ENCODE measurements around the gene GNAS. TPM values are rescaled to one million over a fixed set of nuclear protein-coding genes. Genes with fewer than 3 reads are reported as not detected.

GNAS gene
- total and polyA plus RNA-seq, 4 donors: 115 to 360 (median 277) TPM

DNA sequence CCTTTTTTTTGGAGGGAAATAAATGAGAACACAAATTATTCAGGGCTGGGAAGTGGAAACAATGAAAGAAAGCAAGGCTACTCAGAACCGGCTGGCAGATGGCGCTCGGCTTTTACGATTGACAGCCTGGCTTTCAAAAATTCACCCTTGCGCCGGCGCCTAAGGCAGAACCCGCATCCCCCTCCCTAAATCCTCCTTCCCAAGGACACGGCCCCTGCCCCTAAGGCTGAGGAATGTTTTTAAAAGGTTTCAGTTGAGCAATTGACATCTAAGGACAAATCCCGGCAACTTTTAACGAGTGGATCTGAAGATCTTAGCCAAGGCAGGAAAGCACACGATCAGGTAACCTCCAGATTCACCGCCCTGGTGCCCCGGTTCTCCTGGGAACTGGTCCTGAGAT lies 16.3 kb downstream of the GNAS start:
- H3K4me1 ChIP-seq (ENCODE audit: control insufficient read depth in 4 of 4, insufficient read depth in 4 of 4, low read length in 3 of 4): no peaks in the 10 kb centered on the region
- H3K36me3 ChIP-seq (ENCODE audit: control insufficient read depth in 4 of 4, insufficient read depth in 3 of 4, low read depth in 1 of 4, low read length in 3 of 4): no peaks in the 10 kb centered on the region
- DNase-seq (ENCODE audit: low spot score): no peak
- H3K4me3 ChIP-seq (ENCODE audit: low read depth in 1 of 3, low read length in 3 of 3): no peak overlapping the region
- no peaks in the 10 kb centered on the region for H3K27me3 ChIP-seq (ENCODE audit: control insufficient read depth in 4 of 4, insufficient read depth in 4 of 4, low read length in 3 of 4)
- H3K27ac ChIP-seq (ENCODE audit: low read depth in 1 of 2, low read length in 2 of 2): no peak overlapping the region
- 61% methylated on average over 14 of the region's 14 CpGs for WGBS
- no peaks in the 10 kb centered on the region for H3K9me3 ChIP-seq (ENCODE audit: control insufficient read depth in 4 of 4, low read length in 3 of 4)
- no peak overlapping the region for H3K9ac ChIP-seq (ENCODE audit: low read depth in 1 of 2, low read length in 2 of 2)
- TF ChIP-seq FOXA1 (IDR thresholded peaks at IDR 0.05) (no peak), GABPA (IDR thresholded peaks at IDR 0.05 in 1 of 2, conservative IDR thresholded peaks at IDR 0.05 in 1 of 2) (no peak), YY1 (IDR thresholded peaks at IDR 0.05) (no peak), NR2F2 (IDR thresholded peaks at IDR 0.05) (no peak), SP1 (IDR thresholded peaks at IDR 0.05) (no peak), FOXA2 (IDR thresholded peaks at IDR 0.05) (no peak), EGR1 (IDR thresholded peaks at IDR 0.05; ENCODE audit: low read depth in 2 of 2) (no peak), RXRA (IDR thresholded peaks at IDR 0.05) (no peak), HNF4A (conservative IDR thresholded peaks at IDR 0.05) (no peak), JUND (IDR thresholded peaks at IDR 0.05) (no peak), TAF1 (conservative IDR thresholded peaks at IDR 0.05) (no peak), HNF4G (IDR thresholded peaks at IDR 0.05) (no peak), RAD21 (IDR thresholded peaks at IDR 0.05) (no peak)
- TF ChIP-seq, protein P1, sequence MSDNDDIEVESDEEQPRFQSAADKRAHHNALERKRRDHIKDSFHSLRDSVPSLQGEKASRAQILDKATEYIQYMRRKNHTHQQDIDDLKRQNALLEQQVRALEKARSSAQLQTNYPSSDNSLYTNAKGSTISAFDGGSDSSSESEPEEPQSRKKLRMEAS (IDR thresholded peaks at IDR 0.05): no peak
- TF ChIP-seq, protein P2, sequence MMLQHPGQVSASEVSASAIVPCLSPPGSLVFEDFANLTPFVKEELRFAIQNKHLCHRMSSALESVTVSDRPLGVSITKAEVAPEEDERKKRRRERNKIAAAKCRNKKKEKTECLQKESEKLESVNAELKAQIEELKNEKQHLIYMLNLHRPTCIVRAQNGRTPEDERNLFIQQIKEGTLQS (IDR thresholded peaks at IDR 0.05): no peak
- TF ChIP-seq, protein P3, sequence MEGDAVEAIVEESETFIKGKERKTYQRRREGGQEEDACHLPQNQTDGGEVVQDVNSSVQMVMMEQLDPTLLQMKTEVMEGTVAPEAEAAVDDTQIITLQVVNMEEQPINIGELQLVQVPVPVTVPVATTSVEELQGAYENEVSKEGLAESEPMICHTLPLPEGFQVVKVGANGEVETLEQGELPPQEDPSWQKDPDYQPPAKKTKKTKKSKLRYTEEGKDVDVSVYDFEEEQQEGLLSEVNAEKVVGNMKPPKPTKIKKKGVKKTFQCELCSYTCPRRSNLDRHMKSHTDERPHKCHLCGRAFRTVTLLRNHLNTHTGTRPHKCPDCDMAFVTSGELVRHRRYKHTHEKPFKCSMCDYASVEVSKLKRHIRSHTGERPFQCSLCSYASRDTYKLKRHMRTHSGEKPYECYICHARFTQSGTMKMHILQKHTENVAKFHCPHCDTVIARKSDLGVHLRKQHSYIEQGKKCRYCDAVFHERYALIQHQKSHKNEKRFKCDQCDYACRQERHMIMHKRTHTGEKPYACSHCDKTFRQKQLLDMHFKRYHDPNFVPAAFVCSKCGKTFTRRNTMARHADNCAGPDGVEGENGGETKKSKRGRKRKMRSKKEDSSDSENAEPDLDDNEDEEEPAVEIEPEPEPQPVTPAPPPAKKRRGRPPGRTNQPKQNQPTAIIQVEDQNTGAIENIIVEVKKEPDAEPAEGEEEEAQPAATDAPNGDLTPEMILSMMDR (IDR thresholded peaks at IDR 0.05; ENCODE audit: low read depth, low read length, missing input control): no peak
- TF ChIP-seq, protein P4, sequence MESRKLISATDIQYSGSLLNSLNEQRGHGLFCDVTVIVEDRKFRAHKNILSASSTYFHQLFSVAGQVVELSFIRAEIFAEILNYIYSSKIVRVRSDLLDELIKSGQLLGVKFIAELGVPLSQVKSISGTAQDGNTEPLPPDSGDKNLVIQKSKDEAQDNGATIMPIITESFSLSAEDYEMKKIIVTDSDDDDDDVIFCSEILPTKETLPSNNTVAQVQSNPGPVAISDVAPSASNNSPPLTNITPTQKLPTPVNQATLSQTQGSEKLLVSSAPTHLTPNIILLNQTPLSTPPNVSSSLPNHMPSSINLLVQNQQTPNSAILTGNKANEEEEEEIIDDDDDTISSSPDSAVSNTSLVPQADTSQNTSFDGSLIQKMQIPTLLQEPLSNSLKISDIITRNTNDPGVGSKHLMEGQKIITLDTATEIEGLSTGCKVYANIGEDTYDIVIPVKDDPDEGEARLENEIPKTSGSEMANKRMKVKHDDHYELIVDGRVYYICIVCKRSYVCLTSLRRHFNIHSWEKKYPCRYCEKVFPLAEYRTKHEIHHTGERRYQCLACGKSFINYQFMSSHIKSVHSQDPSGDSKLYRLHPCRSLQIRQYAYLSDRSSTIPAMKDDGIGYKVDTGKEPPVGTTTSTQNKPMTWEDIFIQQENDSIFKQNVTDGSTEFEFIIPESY (IDR thresholded peaks at IDR 0.05): no peak
- TF ChIP-seq, protein P5, sequence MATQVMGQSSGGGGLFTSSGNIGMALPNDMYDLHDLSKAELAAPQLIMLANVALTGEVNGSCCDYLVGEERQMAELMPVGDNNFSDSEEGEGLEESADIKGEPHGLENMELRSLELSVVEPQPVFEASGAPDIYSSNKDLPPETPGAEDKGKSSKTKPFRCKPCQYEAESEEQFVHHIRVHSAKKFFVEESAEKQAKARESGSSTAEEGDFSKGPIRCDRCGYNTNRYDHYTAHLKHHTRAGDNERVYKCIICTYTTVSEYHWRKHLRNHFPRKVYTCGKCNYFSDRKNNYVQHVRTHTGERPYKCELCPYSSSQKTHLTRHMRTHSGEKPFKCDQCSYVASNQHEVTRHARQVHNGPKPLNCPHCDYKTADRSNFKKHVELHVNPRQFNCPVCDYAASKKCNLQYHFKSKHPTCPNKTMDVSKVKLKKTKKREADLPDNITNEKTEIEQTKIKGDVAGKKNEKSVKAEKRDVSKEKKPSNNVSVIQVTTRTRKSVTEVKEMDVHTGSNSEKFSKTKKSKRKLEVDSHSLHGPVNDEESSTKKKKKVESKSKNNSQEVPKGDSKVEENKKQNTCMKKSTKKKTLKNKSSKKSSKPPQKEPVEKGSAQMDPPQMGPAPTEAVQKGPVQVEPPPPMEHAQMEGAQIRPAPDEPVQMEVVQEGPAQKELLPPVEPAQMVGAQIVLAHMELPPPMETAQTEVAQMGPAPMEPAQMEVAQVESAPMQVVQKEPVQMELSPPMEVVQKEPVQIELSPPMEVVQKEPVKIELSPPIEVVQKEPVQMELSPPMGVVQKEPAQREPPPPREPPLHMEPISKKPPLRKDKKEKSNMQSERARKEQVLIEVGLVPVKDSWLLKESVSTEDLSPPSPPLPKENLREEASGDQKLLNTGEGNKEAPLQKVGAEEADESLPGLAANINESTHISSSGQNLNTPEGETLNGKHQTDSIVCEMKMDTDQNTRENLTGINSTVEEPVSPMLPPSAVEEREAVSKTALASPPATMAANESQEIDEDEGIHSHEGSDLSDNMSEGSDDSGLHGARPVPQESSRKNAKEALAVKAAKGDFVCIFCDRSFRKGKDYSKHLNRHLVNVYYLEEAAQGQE (IDR thresholded peaks at IDR 0.05): no peak

All from liver (tissue), 9 donors.